HCT116 (cell line): Measurements from ENCODE around the gene TAF4.

Experiments
- CEBPB ChIP-seq: IDR thresholded peaks from 2 replicates; pipeline ENCODE4 v1.6.1; 2012; ENCODE audit warnings: low read depth
- CTCF ChIP-seq, 3 experiments: fragments of 200-600 bp in 1 of 3; sonication (generic) in 1 of 3; IDR thresholded peaks in 2 of 3; conservative IDR thresholded peaks in 1 of 3; 2 replicates each; pipeline ENCODE4 v1.5.1; 2012 to 2017; ENCODE audit warnings: low read depth in 2 of 3, low read length in 2 of 3, antibody characterized with exemption in 1 of 3, borderline replicate concordance in 1 of 3, control low read depth in 1 of 3, mild to moderate bottlenecking in 1 of 3, mixed read lengths in 1 of 3, mixed run types in 1 of 3, moderate library complexity in 1 of 3; ENCODE audit not compliant: insufficient read depth in 1 of 3
- EGR1 ChIP-seq: IDR thresholded peaks from 2 replicates; pipeline ENCODE4 v1.6.1; 2012; ENCODE audit warnings: low read depth
- EZH2phosphoT487 ChIP-seq: fragments of 200-600 bp; IDR thresholded peaks from 2 replicates; pipeline ENCODE4 v1.6.1; 2018; ENCODE audit warnings: antibody characterized with exemption, borderline replicate concordance
- FOSL1 ChIP-seq: IDR thresholded peaks from 2 replicates; pipeline ENCODE4 v1.6.1; 2012; ENCODE audit warnings: low read depth
- POLR2A ChIP-seq: IDR thresholded peaks from 2 replicates; pipeline ENCODE4 v1.7.0; 2011; ENCODE audit warnings: borderline replicate concordance; ENCODE audit not compliant: insufficient read depth, insufficient read length; ENCODE audit errors: extremely low read depth
- RAD21 ChIP-seq: IDR thresholded peaks from 2 replicates; pipeline ENCODE4 v1.6.1; 2012; ENCODE audit warnings: low read depth, mild to moderate bottlenecking
- REST ChIP-seq: IDR thresholded peaks from 2 replicates; pipeline ENCODE4 v1.6.1; 2012; ENCODE audit warnings: low read depth
- SP1 ChIP-seq: IDR thresholded peaks from 2 replicates; pipeline ENCODE4 v1.6.1; 2012; ENCODE audit warnings: low read depth
- TCF7L2 ChIP-seq: IDR thresholded peaks from 2 replicates; pipeline ENCODE4 v1.7.0; 2011; ENCODE audit warnings: borderline replicate concordance, inconsistent platforms; ENCODE audit not compliant: insufficient read depth, insufficient read length; ENCODE audit errors: extremely low read depth
- ZNF274 ChIP-seq: fragments of 200-500 bp; sonication (Bioruptor generic); IDR thresholded peaks from 2 replicates; pipeline ENCODE4 v1.6.1; 2014; ENCODE audit warnings: mild to moderate bottlenecking, low read depth, low read length, inconsistent platforms

- no peak for TF ChIP-seq EGR1
- no peak for TF ChIP-seq POLR2A
- TF ChIP-seq RAD21 = no peak
- TF ChIP-seq SP1 = no peak
- no peak for TF ChIP-seq ZNF274
- no peak for TF ChIP-seq REST
- TF ChIP-seq FOSL1 = no peak
- no peak for TF ChIP-seq CEBPB
- TF ChIP-seq CTCF (IDR thresholded peaks at IDR 0.05 in 2 of 3, conservative IDR thresholded peaks at IDR 0.05 in 1 of 3; ENCODE audit: borderline replicate concordance in 1 of 3, insufficient read depth in 1 of 3, low read depth in 2 of 3, low read length in 2 of 3) = no peak
- TF ChIP-seq EZH2phosphoT487 = no peak
- no peak for TF ChIP-seq TCF7L2
Measured at GRCh38 chr20:62046431-62046830, 19.2 kb downstream of the TAF4 start.
